ENCODE measurements around the gene RXYLT1.

DNA sequence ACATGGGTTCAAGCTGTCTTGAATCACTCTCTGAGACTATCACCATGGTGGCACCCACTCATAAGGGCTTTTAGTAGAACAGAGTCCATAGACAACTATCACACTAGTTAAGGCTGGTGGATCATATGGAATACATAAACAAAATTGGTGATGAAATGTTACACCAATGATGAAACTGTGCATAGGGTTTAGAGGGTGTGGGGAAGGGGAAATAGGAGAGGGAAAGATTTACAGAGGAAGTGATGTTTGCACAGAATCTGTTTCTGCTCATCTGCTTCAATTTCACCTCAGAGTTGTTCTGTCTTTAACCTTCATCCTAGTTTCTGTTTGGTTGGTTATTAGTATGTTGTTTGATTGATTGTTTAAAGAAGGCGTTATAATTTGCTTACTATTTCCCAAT is 2.4 kb upstream of the RXYLT1 start:
- no peak for TF ChIP-seq EZH2 (IDR thresholded peaks at IDR 0.05)
- TF ChIP-seq POLR2AphosphoS5 (IDR thresholded peaks at IDR 0.05; ENCODE audit: borderline replicate concordance, low read depth, low read length) = no peak
- TF ChIP-seq FOXP2 (optimal IDR thresholded peaks at IDR 0.05; ENCODE audit: control extremely low read depth, extremely low read length, insufficient read depth) = no peak
